HG03095 (cell line): ENCODE results near the gene HDDC3.
"Not testable (repeated sequence)": the region's sequence is repeated elsewhere in the genome, so short reads cannot be mapped to it uniquely, and the experiment has no call there.

Source experiments
- ATAC-seq: cut with Tn5 transposase; IDR thresholded peaks from one replicate; pipeline ENCODE4 v1.9.1; 2021; ENCODE audit warnings: moderate library complexity; ENCODE audit not compliant: unreplicated experiment

The HDDC3 gene

DNA sequence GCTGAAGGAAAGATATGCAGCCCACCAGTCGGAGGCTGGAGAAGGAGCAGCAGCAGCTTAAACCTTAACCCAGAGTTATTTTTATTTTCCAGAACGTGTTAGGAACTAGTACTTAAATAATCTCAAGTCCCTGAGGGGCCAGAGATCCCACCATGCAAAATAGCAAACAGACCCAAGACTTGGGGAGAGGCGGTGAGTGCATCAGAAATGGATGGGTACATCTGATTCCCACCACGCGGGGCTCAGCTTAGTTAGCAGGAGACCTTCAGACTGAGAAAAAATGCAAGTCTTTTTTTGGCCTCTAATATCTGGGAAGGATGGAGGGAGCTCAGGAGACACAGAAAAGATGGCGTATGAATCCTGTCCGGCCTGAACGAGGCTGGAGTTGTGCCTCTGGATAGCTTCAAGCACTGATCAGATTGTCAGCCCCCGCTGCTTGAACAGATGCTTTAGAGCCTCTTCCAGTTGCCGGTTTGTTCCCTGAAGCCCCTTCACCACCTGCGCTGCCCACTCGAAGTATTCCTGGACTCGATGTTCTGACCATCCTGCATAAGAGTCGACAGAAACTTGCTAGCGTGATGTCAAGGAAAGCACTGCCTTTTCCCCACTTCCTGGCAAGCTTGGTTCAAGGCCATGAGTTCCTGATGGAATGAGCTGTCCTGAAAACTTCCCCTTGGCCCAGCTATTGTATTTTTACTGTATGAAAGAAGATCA lies 1.3 kb downstream of the HDDC3 start:
- no peak for ATAC-seq

GRCh38 chr15:90929246-90930019 lies 2.9 kb downstream of the HDDC3 start:
- no peak for ATAC-seq

DNA sequence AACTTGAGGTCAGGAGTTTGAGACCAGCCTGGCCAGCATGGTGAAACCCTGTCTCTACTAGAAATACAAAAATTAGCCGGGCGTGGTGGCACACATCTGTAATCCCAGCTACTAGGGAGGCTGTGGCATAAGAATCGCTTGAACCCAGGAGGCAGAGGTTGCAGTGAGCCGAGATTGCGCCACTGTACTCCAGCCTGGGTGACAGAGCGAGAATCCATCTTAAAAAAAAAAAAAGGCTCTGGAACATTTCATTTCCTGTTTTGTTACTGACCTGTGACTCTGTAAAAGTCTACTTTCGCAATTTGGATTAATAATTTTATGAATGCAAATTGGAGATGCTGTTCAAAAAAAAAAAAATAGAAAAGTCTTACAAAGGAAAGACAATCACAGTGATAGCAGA lies 4.2 kb downstream of the HDDC3 start:
- ATAC-seq = not testable (repeated sequence)

DNA sequence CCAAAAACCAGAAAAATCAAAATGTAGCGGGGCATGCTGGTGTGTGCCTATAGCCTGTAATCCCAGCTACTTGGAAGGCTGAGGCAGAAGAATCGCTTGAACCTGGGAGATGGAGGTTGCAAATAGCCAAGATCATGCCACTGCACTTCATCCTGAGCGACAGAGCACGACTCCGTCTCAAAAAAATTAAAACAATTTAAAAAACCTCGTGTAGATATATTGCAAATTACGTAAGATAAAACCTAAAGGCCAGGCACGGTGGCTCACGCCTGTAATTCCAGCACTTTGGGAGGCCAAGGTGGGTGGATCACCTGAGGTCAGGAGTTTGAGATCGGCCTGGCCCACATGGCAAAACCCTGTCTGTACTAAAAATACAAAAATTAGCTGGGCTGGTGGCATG lies 5.6 kb downstream of the HDDC3 start:
- ATAC-seq = not testable (repeated sequence)

DNA sequence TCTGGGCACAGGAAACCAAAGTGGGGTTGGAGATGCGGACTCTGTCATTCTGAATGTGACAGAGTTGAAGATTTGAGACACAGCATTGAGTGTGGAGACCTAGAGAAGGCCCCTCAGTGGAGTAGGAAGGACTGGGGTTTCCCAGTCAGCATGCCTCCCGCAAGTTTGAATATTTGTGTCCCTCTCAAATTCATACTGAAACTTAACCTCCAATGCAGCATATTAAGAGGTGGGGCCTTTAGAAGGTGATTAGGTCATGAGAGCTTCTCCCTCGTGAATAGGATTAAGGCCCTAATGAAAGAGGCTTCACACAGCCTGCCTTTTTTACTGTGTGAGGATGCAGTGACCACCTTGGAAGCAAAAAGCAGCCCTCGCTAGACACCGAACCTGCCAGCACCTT lies 8.0 kb downstream of the HDDC3 start:
- peak; percentile 70 for ATAC-seq

GRCh38 chr15:90922712-90923322 lies 9.5 kb downstream of the HDDC3 start:
- peak; percentile 87 for ATAC-seq

GRCh38 chr15:90921887-90922286 lies 10.5 kb downstream of the HDDC3 start:
- no peak for ATAC-seq

DNA sequence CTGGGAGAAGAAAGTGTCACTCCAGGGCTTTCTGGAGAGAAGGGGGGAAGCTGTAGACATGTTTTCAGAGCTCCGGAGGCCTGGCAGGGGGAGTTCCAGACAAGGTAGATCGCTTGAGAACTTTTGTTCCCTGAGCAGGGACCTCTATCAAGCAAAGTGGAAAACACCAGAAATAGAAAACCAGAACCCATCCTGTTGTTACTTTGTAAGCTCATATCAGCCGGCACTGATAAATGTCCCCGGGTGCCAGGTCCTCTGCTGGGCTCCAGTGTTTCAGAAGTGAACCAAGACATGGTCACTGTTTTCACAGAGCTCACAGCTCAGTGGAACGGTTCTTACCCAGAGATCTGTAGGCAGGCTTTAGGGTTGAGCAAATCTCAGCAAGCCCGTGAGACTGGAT lies 13.5 kb downstream of the HDDC3 start:
- no peak for ATAC-seq

- ATAC-seq = no peak
These were observed 14.1 kb downstream of the HDDC3 start for GRCh38 chr15:90918034-90918788.

DNA sequence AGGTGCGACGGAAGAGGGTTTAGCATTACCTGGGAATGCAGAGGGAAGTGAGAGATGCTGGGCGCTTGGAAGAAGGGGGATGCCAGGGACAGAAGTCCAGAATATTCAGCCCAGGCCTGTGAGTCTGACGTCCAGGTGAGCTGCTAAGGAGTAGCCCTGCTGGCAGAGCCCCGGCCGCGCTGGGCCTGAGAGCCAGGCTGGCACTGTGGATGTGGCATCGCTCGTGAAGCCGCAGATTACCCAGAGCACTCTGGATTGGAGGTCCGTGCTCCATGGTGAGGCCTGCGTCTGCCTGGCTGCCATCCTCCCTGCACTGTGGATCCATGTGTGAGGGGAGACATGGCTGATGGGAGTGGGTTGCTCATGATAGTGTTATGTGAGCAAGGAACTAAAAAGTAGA lies 14.8 kb downstream of the HDDC3 start:
- ATAC-seq = no peak

DNA sequence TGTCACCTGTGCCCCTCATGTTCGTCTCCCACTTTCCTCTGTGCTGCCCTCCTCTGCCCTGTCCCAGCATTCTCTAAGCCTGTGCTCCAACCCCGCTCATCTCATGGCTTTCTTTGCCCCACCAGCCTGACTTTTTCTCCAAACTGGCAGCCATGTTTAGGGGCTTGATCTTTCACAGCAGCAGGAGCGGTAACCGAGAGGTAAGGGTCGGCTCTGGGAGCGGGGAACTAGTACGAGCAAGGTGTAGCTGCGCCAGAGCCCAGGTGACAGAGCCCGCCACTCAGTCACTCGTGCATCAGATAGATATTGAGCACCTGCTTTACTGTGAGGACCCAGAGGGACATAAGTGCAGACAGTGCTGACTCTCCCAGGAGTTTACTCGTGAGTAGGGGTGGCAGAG lies 15.9 kb downstream of the HDDC3 start:
- ATAC-seq = no peak

GRCh38 chr15:90915808-90916440 lies 16.4 kb downstream of the HDDC3 start:
- no peak for ATAC-seq

GRCh38 chr15:90915216-90915807 lies 17.0 kb downstream of the HDDC3 start:
- no peak for ATAC-seq

DNA sequence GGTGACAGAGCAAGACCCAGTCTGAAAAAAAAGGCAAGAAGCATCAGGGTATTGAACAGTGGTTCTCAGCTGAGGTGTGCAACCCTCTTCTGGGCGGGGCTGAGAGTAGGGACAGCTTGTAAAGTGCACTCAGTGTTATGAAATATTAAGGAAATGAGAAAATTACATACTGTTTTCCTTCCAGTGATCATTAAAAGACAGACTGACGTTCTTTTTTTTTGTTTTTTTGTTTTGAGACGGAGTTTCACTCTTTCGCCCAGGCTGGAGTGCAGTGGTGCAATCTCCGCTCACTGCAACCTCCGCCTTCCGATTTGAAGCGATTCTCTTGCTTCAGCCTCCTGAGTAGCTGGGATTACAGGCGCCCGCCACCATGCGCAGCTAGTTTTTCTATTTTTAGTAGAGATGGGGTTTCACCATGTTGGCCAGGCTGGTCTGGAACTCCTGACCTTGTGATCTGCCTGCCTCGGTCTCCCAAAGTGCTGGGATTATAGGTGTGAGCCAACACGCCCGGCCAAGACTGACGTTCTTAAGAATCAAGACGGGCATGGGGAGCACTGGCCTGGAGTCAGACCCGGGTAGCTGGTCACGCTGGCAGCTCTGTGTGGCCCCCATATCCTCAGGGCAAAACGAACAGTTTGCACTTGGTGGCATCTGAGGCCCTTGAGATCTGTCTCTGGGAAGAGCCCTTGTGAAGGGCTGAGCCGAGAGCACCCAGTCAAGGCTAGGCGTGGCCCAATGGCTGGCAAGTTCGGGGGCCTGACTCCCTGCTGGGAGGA lies 17.9 kb downstream of the HDDC3 start:
- no peak for ATAC-seq

DNA sequence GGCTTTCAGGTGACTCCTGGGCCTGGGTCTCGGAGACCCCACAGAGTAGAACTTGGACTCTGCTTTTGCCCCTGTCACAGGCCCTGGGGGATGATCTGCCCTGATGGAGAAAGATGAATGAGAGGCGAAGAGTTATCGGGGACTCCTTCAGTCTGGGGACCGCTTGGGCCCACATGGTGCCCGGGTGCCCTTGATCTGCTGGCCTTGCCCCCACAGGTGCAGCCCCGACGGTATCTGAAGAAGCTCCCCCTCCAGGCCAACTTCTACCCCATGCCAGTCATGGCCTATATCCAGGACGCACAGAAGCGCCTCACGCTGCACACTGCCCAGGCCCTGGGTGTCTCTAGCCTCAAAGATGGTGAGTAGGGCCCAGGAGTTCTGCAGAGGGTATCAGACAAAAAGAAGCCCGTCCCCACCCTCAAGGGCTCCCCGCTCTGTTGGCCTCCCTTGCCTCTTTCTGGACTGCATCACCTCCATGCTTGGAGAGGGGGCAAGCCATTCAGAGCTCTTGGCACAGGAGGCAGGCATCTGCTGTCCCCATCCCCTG lies 18.9 kb downstream of the HDDC3 start:
- no peak for ATAC-seq

DNA sequence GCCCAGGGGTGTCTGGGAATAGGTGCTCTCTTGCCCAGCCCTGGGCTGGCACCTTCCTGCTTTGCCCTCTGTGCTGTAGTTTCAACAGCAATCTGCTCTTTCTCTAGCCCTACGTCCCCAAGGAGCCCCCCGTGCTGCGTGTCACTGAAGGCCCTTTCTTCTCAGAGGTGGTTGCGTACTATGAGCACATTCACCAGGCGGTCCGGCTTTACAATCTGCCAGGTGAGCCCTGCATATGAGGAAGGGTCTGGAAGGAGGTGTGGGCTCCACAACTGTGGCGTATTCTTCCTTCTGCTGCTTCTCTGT lies 19.6 kb downstream of the HDDC3 start:
- ATAC-seq = no peak

- no peak for ATAC-seq
These were observed 20.2 kb downstream of the HDDC3 start for GRCh38 chr15:90911906-90912769.

GRCh38 chr15:90911302-90911623 lies 21.1 kb downstream of the HDDC3 start:
- ATAC-seq = no peak
